ENCODE results near the gene CPHXL2.

DNA sequence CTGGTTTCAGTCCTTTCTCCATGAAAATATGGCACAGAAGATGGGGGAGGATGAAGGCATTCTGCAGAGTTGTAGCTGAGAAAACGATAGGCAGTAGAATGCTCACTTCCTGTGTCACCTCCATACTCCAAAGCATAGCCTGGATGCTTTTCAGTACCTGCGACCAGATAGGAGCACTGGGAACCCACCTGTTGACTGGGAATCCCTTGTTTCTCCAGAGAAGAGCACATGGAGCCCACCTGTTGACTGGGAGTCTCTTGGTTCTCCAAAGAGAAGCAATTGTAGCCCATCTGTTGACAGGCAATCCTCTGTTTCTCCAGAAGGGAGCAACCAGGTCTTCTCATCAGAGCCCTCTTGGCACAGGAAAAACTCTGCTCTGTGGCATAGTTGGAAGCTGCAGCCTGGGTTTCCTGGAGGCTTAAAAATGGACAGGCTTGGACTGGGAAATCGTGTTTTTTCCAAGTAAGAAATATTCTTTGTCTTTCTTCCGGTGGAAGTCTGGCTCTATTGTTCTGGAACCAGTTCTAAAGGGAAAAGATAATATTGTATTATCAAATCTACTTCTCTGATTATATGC lies 16.0 kb downstream of the CPHXL2 start:
- TF ChIP-seq, protein P1, sequence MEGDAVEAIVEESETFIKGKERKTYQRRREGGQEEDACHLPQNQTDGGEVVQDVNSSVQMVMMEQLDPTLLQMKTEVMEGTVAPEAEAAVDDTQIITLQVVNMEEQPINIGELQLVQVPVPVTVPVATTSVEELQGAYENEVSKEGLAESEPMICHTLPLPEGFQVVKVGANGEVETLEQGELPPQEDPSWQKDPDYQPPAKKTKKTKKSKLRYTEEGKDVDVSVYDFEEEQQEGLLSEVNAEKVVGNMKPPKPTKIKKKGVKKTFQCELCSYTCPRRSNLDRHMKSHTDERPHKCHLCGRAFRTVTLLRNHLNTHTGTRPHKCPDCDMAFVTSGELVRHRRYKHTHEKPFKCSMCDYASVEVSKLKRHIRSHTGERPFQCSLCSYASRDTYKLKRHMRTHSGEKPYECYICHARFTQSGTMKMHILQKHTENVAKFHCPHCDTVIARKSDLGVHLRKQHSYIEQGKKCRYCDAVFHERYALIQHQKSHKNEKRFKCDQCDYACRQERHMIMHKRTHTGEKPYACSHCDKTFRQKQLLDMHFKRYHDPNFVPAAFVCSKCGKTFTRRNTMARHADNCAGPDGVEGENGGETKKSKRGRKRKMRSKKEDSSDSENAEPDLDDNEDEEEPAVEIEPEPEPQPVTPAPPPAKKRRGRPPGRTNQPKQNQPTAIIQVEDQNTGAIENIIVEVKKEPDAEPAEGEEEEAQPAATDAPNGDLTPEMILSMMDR (IDR thresholded peaks at IDR 0.05; ENCODE audit: low read length): no peak
- TF ChIP-seq EZH2 (optimal IDR thresholded peaks at IDR 0.05; ENCODE audit: low read depth, low read length) (no peak), EZH2phosphoT487 (IDR thresholded peaks at IDR 0.05; ENCODE audit: low read length) (no peak)

All from MM.1S (cell line).